HepG2 (cell line): Measurements from ENCODE around the gene CCDC91. TPM values are rescaled to one million over a fixed set of nuclear protein-coding genes. Genes with fewer than 3 reads are reported as not detected.

ENCODE experiments used
- ATAC-seq: fragments of 200-7000 bp; cut with Tn5 transposase; 3 replicates; pipeline ENCODE4 v1.9.1; 2020; ENCODE audit warnings: mild to moderate bottlenecking, moderate library complexity
- BruUV-seq: library from RNA; stranded (reverse); fragments of 400-500 nt; replicated peaks from 2 replicates; lab custom pipeline; 2021; lab: Mats Ljungman, UMichigan
- CTCF ChIA-PET: fragments of 300-600 bp; formaldehyde crosslinking; extraction: SDS; loops from one replicate; lab custom pipeline; 2021; ENCODE audit warnings: low total read pairs, inconsistent platforms, low intra/inter-chr PET ratio; lab: Yijun Ruan, JAX
- POLR2A ChIA-PET: fragments of 350-600 bp; sonication (Branson Sonifier 250); formaldehyde crosslinking; loops from one replicate; lab custom pipeline; 2020; ENCODE audit warnings: antibody characterized with exemption, inconsistent platforms; lab: Yijun Ruan, JAX
- DNase-seq: peaks from one replicate; pipeline ENCODE4 v3.0.0-alpha.2; 2015; ENCODE audit warnings: low spot score
- FAIRE-seq: peaks from 3 replicates; lab custom pipeline; 2011; peaks lifted over from hg19 to GRCh38; lab: Jason Lieb, UNC
- H2AFZ ChIP-seq: one replicate; pipeline ENCODE4 v1.6.1; 2011; ENCODE audit warnings: low read length, inconsistent platforms
- H3K27ac ChIP-seq: fragments of 300-600 bp; 3 replicates; pipeline ENCODE4 v1.8.0; 2011; ENCODE audit warnings: mixed run types, mild to moderate bottlenecking, mixed read lengths, low read length, inconsistent platforms; ENCODE audit not compliant: insufficient read depth; ENCODE audit errors: extremely low read length
- H3K27me3 ChIP-seq, 2 experiments: fragments of 200-600 bp in 1 of 2; 2 replicates in 1 of 2; 3 replicates in 1 of 2; pipeline versions ENCODE4 v1.6.0 to v1.8.0; 2011; ENCODE audit warnings: low read length in 2 of 2, mild to moderate bottlenecking in 2 of 2, moderate library complexity in 2 of 2, inconsistent platforms in 1 of 2; ENCODE audit not compliant: insufficient read depth in 2 of 2, control insufficient read depth in 1 of 2
- H3K36me3 ChIP-seq, 2 experiments: fragments of 200-600 bp in 1 of 2; replicated peaks in 1 of 2; 2 replicates in 1 of 2; 3 replicates in 1 of 2; pipeline versions ENCODE4 v1.5.1 to v1.8.0; 2011; ENCODE audit warnings: low read length in 2 of 2, inconsistent platforms in 1 of 2; ENCODE audit not compliant: insufficient read depth in 2 of 2, control insufficient read depth in 1 of 2
- H3K4me1 ChIP-seq: 2 replicates; pipeline ENCODE4 v1.5.1; 2012; ENCODE audit warnings: low read length, inconsistent platforms; ENCODE audit not compliant: insufficient read depth
- H3K4me2 ChIP-seq: 2 replicates; pipeline ENCODE4 v1.6.0; 2011; ENCODE audit warnings: low read depth, low read length, inconsistent platforms
- H3K4me3 ChIP-seq, 3 experiments: fragments of 200-600 bp in 1 of 3; sonication (generic), shearing (Covaris generic) in 1 of 3; replicated peaks in 1 of 3; 2 replicates each; pipeline ENCODE4 v1.5.1; 2011 to 2016; ENCODE audit warnings: low read length in 3 of 3, inconsistent platforms in 2 of 3, low read depth in 2 of 3, mild to moderate bottlenecking in 2 of 3, control low read depth in 1 of 3, mixed read lengths in 1 of 3; ENCODE audit not compliant: insufficient read depth in 1 of 3
- H3K79me2 ChIP-seq: one replicate; pipeline ENCODE4 v1.6.1; 2011; ENCODE audit warnings: low read length, inconsistent platforms; ENCODE audit not compliant: insufficient read depth
- H3K9ac ChIP-seq: 2 replicates; pipeline ENCODE4 v1.6.0; 2011; ENCODE audit warnings: mild to moderate bottlenecking, low read depth, low read length, inconsistent platforms; ENCODE audit not compliant: insufficient read depth
- H3K9me3 ChIP-seq: 2 replicates; pipeline ENCODE4 v1.5.1; 2012; ENCODE audit warnings: mild to moderate bottlenecking, low read length
- H4K20me1 ChIP-seq: 2 replicates; pipeline ENCODE4 v1.6.0; 2011; ENCODE audit warnings: inconsistent platforms, mild to moderate bottlenecking, low read length, moderate library complexity; ENCODE audit not compliant: insufficient read depth
- ARNT ChIP-seq: fragments of 450-650 bp; IDR thresholded peaks from 2 replicates; pipeline ENCODE4 v1.6.1; 2017
- CREB1 ChIP-seq, 2 experiments: fragments of 450-650 bp in 1 of 2; IDR thresholded peaks; 2 replicates each; pipeline ENCODE4 v1.6.1; 2016 to 2017; ENCODE audit warnings: control low read depth in 1 of 2, mild to moderate bottlenecking in 1 of 2, missing compliant biosample characterization in 1 of 2, missing genetic modification characterization in 1 of 2
- FOXA1 ChIP-seq, 2 experiments: fragments of 450-650 bp in 1 of 2; sonication (generic) in 1 of 2; formaldehyde crosslinking in 1 of 2; IDR thresholded peaks; 2 replicates each; pipeline versions ENCODE4 v1.4.0 to v1.6.1; 2016 to 2020; ENCODE audit warnings: missing genetic modification reagents in 1 of 2
- FOXA3 ChIP-seq: IDR thresholded peaks from 2 replicates; pipeline ENCODE4 v1.6.1; 2016; ENCODE audit warnings: missing genetic modification reagents, missing compliant biosample characterization
- HNRNPK ChIP-seq: fragments of 200-400 bp; formaldehyde crosslinking; IDR thresholded peaks from 2 replicates; pipeline ENCODE4 v1.6.1; 2018; ENCODE audit warnings: low read length, low read depth, moderate library complexity, mild to moderate bottlenecking; ENCODE audit not compliant: poor library complexity, severe bottlenecking
- LCORL ChIP-seq, 2 experiments: fragments of 450-650 bp in 1 of 2; sonication (generic) in 1 of 2; formaldehyde crosslinking in 1 of 2; IDR thresholded peaks; 2 replicates each; pipeline versions ENCODE4 v1.5.0 to v1.6.1; 2017 to 2020; ENCODE audit warnings: antibody characterized with exemption in 1 of 2, missing genetic modification reagents in 1 of 2
- MIXL1 ChIP-seq: IDR thresholded peaks from 2 replicates; pipeline ENCODE4 v1.6.1; 2016
- SUZ12 ChIP-seq: fragments of 150-350 bp; IDR thresholded peaks from 2 replicates; pipeline ENCODE4 v1.6.1; 2014; ENCODE audit warnings: low read depth, low read length
- U2AF2 ChIP-seq: fragments of 200-400 bp; formaldehyde crosslinking; IDR thresholded peaks from 2 replicates; pipeline ENCODE4 v1.6.1; 2017; ENCODE audit warnings: low read depth, mild to moderate bottlenecking, low read length
- ZBTB20 ChIP-seq: sonication (generic); formaldehyde crosslinking; IDR thresholded peaks from 2 replicates; pipeline ENCODE4 v1.8.1; 2023; ENCODE audit warnings: missing genetic modification reagents, low read depth, mild to moderate bottlenecking, borderline replicate concordance
- ZNF253 ChIP-seq: sonication (generic); formaldehyde crosslinking; IDR thresholded peaks from 2 replicates; pipeline ENCODE4 v1.8.0; 2022; ENCODE audit warnings: mild to moderate bottlenecking, missing genetic modification reagents, borderline replicate concordance
- ZNF3 ChIP-seq: IDR thresholded peaks from 2 replicates; pipeline ENCODE4 v1.7.0; 2017; ENCODE audit warnings: inconsistent platforms
- ZNF629 ChIP-seq: sonication (generic); formaldehyde crosslinking; conservative IDR thresholded peaks from 2 replicates; pipeline ENCODE4 v1.5.0; 2020; ENCODE audit warnings: missing genetic modification reagents
- ZNF703 ChIP-seq: sonication (generic); formaldehyde crosslinking; IDR thresholded peaks from 2 replicates; pipeline ENCODE4 v1.5.1; 2020; ENCODE audit warnings: missing genetic modification reagents, mild to moderate bottlenecking, moderate library complexity, borderline replicate concordance
- in situ Hi-C: cut with HindIII; loops from 2 replicates; pipeline ENCODE4 v1.10.0; 2017; ENCODE audit warnings: low pct_unique_long_range_greater_than_20kb; ENCODE audit not compliant: extremely low pct_ligation_motif_present
- intact Hi-C: fragments of 100-400 bp; cut with micrococcal nuclease; formaldehyde crosslinking; loops from one replicate; pipeline ENCODE4 v1.10.0; 2022; ENCODE audit not compliant: unreplicated experiment
- polyA plus RNA-seq, 8 experiments: library from polyadenylated mRNA; depleted of rRNA in 3 of 8; stranded (reverse) in 7 of 8; unstranded in 1 of 8; fragments of >200 nt; fragmentation: Illumina TruSeq in 4 of 8; extraction: Trizol in 4 of 8; gene quantifications; 2 replicates each; pipeline versions ENCODE4 v1.2.1 to v1.2.3, GENCODE V29; 2011 to 2016; ENCODE audit warnings: low read depth in 4 of 8, missing spikeins in 1 of 8, mixed read lengths in 1 of 8; ENCODE audit not compliant: insufficient read depth in 1 of 8
- total RNA-seq, 5 experiments: library from RNA; depleted of rRNA; stranded (reverse); fragments of >200 nt; fragmentation: Illumina TruSeq; extraction: Trizol; gene quantifications; 2 replicates each; pipeline ENCODE4 v1.2.3, GENCODE V29; 2016; ENCODE audit warnings: low read depth in 1 of 5
- TF ChIP-seq, protein P1 (sequence below): sonication (generic); formaldehyde crosslinking; IDR thresholded peaks from one replicate; pipeline ENCODE4 v1.5.1; 2020; ENCODE audit warnings: mild to moderate bottlenecking, missing genetic modification reagents; ENCODE audit errors: not compliant biosample characterization
- TF ChIP-seq, protein P2 (sequence below): sonication (generic); formaldehyde crosslinking; IDR thresholded peaks from 2 replicates; pipeline ENCODE4 v1.9.0; 2021; ENCODE audit warnings: missing genetic modification reagents, borderline replicate concordance

The CCDC91 gene
- total and polyA plus RNA-seq, 2 of the 13 experiments (the other 11 are each of a cell fraction or from before 2014, with no cell fraction given): 9.8 to 15.8 TPM

DNA sequence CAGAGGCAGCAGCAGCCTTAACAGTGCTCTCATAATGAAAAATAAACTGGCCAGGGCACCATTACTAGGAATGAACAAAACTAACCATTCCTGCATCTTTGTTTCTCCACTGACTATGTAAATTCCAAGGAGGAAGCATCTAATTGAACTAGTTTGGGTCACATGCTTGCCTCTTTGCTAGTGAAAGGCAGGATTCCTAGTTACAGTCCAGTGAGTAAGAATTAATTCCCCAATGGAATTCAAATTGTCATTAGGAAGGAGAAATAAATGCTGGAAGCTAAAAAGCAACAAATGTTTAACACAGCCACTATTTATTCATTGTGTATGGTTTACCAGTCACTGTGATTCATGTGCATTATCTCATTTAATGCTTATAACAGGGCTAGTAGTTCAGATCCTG, 316.0 kb downstream of the CCDC91 start (continued):
- TF ChIP-seq, protein P1, sequence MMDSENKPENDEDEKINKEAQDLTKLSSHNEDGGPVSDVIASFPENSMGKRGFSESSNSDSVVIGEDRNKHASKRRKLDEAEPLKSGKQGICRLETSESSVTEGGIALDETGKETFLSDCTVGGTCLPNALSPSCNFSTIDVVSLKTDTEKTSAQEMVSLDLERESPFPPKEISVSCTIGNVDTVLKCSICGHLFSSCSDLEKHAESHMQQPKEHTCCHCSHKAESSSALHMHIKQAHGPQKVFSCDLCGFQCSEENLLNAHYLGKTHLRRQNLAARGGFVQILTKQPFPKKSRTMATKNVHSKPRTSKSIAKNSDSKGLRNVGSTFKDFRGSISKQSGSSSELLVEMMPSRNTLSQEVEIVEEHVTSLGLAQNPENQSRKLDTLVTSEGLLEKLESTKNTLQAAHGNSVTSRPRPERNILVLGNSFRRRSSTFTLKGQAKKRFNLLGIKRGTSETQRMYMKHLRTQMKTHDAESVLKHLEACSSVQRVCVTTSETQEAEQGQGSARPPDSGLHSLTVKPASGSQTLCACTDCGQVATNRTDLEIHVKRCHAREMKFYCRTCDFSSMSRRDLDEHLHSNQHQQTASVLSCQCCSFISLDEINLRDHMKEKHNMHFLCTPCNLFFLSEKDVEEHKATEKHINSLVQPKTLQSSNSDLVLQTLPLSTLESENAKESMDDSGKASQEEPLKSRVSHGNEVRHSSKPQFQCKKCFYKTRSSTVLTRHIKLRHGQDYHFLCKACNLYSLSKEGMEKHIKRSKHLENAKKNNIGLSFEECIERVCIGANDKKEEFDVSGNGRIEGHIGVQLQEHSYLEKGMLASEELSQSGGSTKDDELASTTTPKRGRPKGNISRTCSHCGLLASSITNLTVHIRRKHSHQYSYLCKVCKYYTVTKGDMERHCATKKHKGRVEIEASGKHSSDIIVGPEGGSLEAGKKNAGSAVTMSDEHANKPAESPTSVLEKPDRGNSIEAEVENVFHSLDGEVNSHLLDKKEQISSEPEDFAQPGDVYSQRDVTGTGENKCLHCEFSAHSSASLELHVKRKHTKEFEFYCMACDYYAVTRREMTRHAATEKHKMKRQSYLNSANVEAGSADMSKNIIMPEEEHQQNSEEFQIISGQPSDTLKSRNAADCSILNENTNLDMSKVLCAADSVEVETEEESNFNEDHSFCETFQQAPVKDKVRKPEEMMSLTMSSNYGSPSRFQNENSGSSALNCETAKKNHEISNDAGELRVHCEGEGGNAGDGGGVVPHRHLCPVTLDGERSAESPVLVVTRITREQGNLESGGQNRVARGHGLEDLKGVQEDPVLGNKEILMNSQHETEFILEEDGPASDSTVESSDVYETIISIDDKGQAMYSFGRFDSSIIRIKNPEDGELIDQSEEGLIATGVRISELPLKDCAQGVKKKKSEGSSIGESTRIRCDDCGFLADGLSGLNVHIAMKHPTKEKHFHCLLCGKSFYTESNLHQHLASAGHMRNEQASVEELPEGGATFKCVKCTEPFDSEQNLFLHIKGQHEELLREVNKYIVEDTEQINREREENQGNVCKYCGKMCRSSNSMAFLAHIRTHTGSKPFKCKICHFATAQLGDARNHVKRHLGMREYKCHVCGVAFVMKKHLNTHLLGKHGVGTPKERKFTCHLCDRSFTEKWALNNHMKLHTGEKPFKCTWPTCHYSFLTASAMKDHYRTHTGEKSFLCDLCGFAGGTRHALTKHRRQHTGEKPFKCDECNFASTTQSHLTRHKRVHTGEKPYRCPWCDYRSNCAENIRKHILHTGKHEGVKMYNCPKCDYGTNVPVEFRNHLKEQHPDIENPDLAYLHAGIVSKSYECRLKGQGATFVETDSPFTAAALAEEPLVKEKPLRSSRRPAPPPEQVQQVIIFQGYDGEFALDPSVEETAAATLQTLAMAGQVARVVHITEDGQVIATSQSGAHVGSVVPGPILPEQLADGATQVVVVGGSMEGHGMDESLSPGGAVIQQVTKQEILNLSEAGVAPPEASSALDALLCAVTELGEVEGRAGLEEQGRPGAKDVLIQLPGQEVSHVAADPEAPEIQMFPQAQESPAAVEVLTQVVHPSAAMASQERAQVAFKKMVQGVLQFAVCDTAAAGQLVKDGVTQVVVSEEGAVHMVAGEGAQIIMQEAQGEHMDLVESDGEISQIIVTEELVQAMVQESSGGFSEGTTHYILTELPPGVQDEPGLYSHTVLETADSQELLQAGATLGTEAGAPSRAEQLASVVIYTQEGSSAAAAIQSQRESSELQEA: no peak

DNA sequence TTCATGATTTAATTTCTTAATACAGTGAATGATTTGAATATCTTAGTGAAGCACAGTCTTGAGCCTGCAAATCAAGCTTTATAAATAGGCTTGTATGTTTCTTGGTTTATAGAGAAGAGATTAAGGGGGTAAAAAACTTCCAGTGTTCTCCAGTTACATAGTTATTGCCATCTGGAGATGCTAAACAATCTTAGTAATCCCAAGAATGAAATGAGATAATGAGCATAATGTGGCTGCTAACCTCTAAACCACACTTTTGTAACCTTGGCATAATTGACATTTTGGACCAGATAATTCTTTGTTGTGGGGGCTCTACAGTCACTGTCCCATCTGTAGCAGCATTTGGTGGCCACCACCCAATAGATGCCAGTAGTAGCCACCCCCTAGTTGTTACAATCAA, 316.8 kb downstream of the CCDC91 start:
- ATAC-seq: no peak
- no peaks in the 10 kb centered on the region for H3K79me2 ChIP-seq
- no peak overlapping the region for H3K9ac ChIP-seq
- H3K36me3 ChIP-seq: no peaks in the 10 kb centered on the region
- ChIA-PET POLR2A (no interaction called here), CTCF (no interaction called here)
- H3K4me2 ChIP-seq: no peak overlapping the region
- no peaks in the 10 kb centered on the region for H3K9me3 ChIP-seq
- no peaks in the 10 kb centered on the region for H4K20me1 ChIP-seq
- no peak overlapping the region for H3K27ac ChIP-seq
- H3K27me3 ChIP-seq: no peaks in the 10 kb centered on the region
- no peak overlapping the region for H3K4me3 ChIP-seq
- BruUV-seq: no TSS peak
- in situ Hi-C loops: no loop called here
- no peak for DNase-seq
- H2AFZ ChIP-seq: no peak overlapping the region
- H3K4me1 ChIP-seq: no peaks in the 10 kb centered on the region
- intact Hi-C loops: no loop called here
- FAIRE-seq: no peak
- TF ChIP-seq LCORL (IDR thresholded peaks at IDR 0.05) (no peak), LCORL (CRISPR knock-in tag; IDR thresholded peaks at IDR 0.05) (no peak), CREB1 (IDR thresholded peaks at IDR 0.05) (no peak), CREB1 (CRISPR knock-in tag; IDR thresholded peaks at IDR 0.05) (no peak), ARNT (no peak), U2AF2 (no peak), HNRNPK (no peak), ZNF629 (CRISPR knock-in tag) (no peak), ZBTB20 (CRISPR knock-in tag) (no peak), FOXA1 (IDR thresholded peaks at IDR 0.05) (no peak), FOXA1 (CRISPR knock-in tag; IDR thresholded peaks at IDR 0.05) (no peak), MIXL1 (CRISPR knock-in tag) (no peak), FOXA3 (CRISPR knock-in tag) (no peak), ZNF3 (CRISPR knock-in tag) (no peak), ZNF703 (CRISPR knock-in tag) (no peak), SUZ12 (no peak), ZNF253 (no peak)
- TF ChIP-seq, protein P2, sequence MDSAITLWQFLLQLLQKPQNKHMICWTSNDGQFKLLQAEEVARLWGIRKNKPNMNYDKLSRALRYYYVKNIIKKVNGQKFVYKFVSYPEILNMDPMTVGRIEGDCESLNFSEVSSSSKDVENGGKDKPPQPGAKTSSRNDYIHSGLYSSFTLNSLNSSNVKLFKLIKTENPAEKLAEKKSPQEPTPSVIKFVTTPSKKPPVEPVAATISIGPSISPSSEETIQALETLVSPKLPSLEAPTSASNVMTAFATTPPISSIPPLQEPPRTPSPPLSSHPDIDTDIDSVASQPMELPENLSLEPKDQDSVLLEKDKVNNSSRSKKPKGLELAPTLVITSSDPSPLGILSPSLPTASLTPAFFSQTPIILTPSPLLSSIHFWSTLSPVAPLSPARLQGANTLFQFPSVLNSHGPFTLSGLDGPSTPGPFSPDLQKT: no peak
